H1 (cell line): ENCODE measurements around the gene ZMYND10. TPM values are rescaled to one million over a fixed set of nuclear protein-coding genes. Genes with fewer than 3 reads are reported as not detected.

Experiments used
- CTCF ChIA-PET: fragments of 300-600 bp; sonication (Branson Sonifier 250); formaldehyde crosslinking; loops from one replicate; lab custom pipeline; 2021; ENCODE audit not compliant: partially characterized antibody; lab: Charles Lee
- POLR2A ChIA-PET: fragments of 300-600 bp; sonication (Branson Sonifier 250); formaldehyde crosslinking; loops from one replicate; lab custom pipeline; 2021; ENCODE audit warnings: inconsistent platforms; ENCODE audit not compliant: partially characterized antibody; lab: Charles Lee
- DNase-seq, 2 experiments: peaks; one replicate each; pipeline versions ENCODE4 v3.0.0 to v3.0.0-alpha.2; 2010 to 2022; ENCODE audit warnings: low spot score in 2 of 2, low read depth in 1 of 2, mixed read lengths in 1 of 2
- FAIRE-seq: peaks from 2 replicates; lab custom pipeline; 2011; peaks lifted over from hg19 to GRCh38; lab: Jason Lieb, UNC
- H2AFZ ChIP-seq: 2 replicates; pipeline ENCODE4 v1.8.1; 2012; ENCODE audit warnings: low read length, inconsistent platforms
- H2AK5ac ChIP-seq: 2 replicates; pipeline ENCODE4 v1.6.1; 2013; ENCODE audit warnings: low read depth, low read length
- H2BK120ac ChIP-seq: replicated peaks from 2 replicates; pipeline ENCODE3; 2013; ENCODE audit warnings: low read depth, low read length, inconsistent platforms
- H2BK12ac ChIP-seq: 2 replicates; pipeline ENCODE4 v1.6.1; 2013; ENCODE audit warnings: low read depth, low read length
- H2BK15ac ChIP-seq: 2 replicates; pipeline ENCODE4 v1.6.1; 2013; ENCODE audit warnings: low read length
- H2BK20ac ChIP-seq: 2 replicates; pipeline ENCODE4 v1.6.1; 2013; ENCODE audit warnings: low read length
- H2BK5ac ChIP-seq: 2 replicates; pipeline ENCODE4 v1.6.1; 2013; ENCODE audit warnings: low read depth, low read length
- H3K14ac ChIP-seq: 2 replicates; pipeline ENCODE4 v1.6.1; 2013; ENCODE audit warnings: inconsistent platforms; ENCODE audit not compliant: insufficient read length
- H3K18ac ChIP-seq: 2 replicates; pipeline ENCODE4 v1.6.1; 2013; ENCODE audit warnings: low read length; ENCODE audit errors: extremely low read depth
- H3K23ac ChIP-seq: 2 replicates; pipeline ENCODE4 v1.6.1; 2013; ENCODE audit warnings: inconsistent platforms; ENCODE audit not compliant: insufficient read length
- H3K23me2 ChIP-seq: 2 replicates; pipeline ENCODE4 v1.6.1; 2013; ENCODE audit warnings: low read depth, low read length
- H3K27ac ChIP-seq: 2 replicates; pipeline ENCODE4 v1.6.1; 2011; ENCODE audit warnings: low read depth, low read length, inconsistent platforms
- H3K27me3 ChIP-seq, 4 experiments: replicated peaks in 1 of 4; 1 replicate in 1 of 4; 2 replicates in 3 of 4; pipeline versions ENCODE4 v1.6.1 to v1.8.1; 2011 to 2013; ENCODE audit warnings: low read length in 3 of 4, mild to moderate bottlenecking in 3 of 4, inconsistent platforms in 2 of 4, mixed read lengths in 2 of 4, moderate library complexity in 1 of 4; ENCODE audit not compliant: control insufficient read depth in 3 of 4, insufficient read depth in 3 of 4; ENCODE audit errors: extremely low read depth in 1 of 4
- H3K36me3 ChIP-seq, 4 experiments: 2 replicates each; pipeline versions ENCODE4 v1.6.1 to v1.8.1; 2011 to 2013; ENCODE audit warnings: mild to moderate bottlenecking in 4 of 4, low read length in 3 of 4, moderate library complexity in 2 of 4, control low read depth in 1 of 4, inconsistent platforms in 1 of 4; ENCODE audit not compliant: insufficient read depth in 4 of 4, control insufficient read depth in 2 of 4
- H3K4ac ChIP-seq: replicated peaks from 2 replicates; pipeline ENCODE3; 2013; ENCODE audit warnings: low read length, low read depth, mixed read lengths, inconsistent platforms; ENCODE audit not compliant: insufficient read length
- H3K4me1 ChIP-seq, 4 experiments: replicated peaks in 1 of 4; 1 replicate in 1 of 4; 2 replicates in 3 of 4; pipeline versions ENCODE4 v1.6.1 to v1.8.1; 2011 to 2013; ENCODE audit warnings: low read length in 3 of 4, inconsistent platforms in 2 of 4, mixed read lengths in 1 of 4; ENCODE audit not compliant: insufficient read depth in 4 of 4, control insufficient read depth in 3 of 4
- H3K4me2 ChIP-seq, 2 experiments: 2 replicates each; pipeline versions ENCODE4 v1.6.1 to v1.8.1; 2011 to 2013; ENCODE audit warnings: low read depth in 2 of 2, low read length in 2 of 2, control low read depth in 1 of 2, inconsistent platforms in 1 of 2, mild to moderate bottlenecking in 1 of 2; ENCODE audit not compliant: insufficient read depth in 1 of 2
- H3K4me3 ChIP-seq, 4 experiments: fragments of 200-600, 300-600 bp in 1 of 4; sonication (generic), shearing (Covaris generic), sonication (Bioruptor Twin) in 1 of 4; 2 replicates each; pipeline versions ENCODE4 v1.5.1 to v1.8.1; 2011 to 2016; ENCODE audit warnings: low read length in 4 of 4, low read depth in 3 of 4, control low read depth in 2 of 4, inconsistent platforms in 2 of 4, mild to moderate bottlenecking in 2 of 4, mixed read lengths in 1 of 4, moderate library complexity in 1 of 4; ENCODE audit not compliant: insufficient read depth in 2 of 4; ENCODE audit errors: extremely low read depth in 1 of 4
- H3K56ac ChIP-seq: replicated peaks from 2 replicates; pipeline ENCODE3; 2013; ENCODE audit warnings: low read depth, mild to moderate bottlenecking, mixed read lengths, low read length, inconsistent platforms; ENCODE audit not compliant: insufficient read length
- H3K79me1 ChIP-seq: 2 replicates; pipeline ENCODE4 v1.6.1; 2013; ENCODE audit warnings: low read depth, low read length, control low read depth
- H3K79me2 ChIP-seq, 2 experiments: 2 replicates each; pipeline versions ENCODE4 v1.6.1 to v1.8.1; 2012 to 2013; ENCODE audit warnings: low read length in 2 of 2, mild to moderate bottlenecking in 2 of 2, inconsistent platforms in 1 of 2; ENCODE audit not compliant: insufficient read depth in 2 of 2, control insufficient read depth in 1 of 2
- H3K9ac ChIP-seq, 4 experiments: replicated peaks in 1 of 4; 1 replicate in 1 of 4; 2 replicates in 3 of 4; pipeline versions ENCODE4 v1.6.1 to v1.8.1; 2011 to 2013; ENCODE audit warnings: low read depth in 3 of 4, low read length in 3 of 4, control low read depth in 2 of 4, mild to moderate bottlenecking in 2 of 4, moderate library complexity in 2 of 4, inconsistent platforms in 1 of 4; ENCODE audit errors: extremely low read depth in 1 of 4
- H3K9me3 ChIP-seq, 2 experiments: 2 replicates each; pipeline versions ENCODE4 v1.6.1 to v1.8.1; 2012 to 2013; ENCODE audit warnings: mild to moderate bottlenecking in 2 of 2, moderate library complexity in 2 of 2, control low read depth in 1 of 2, inconsistent platforms in 1 of 2, low read depth in 1 of 2, low read length in 1 of 2, mixed read lengths in 1 of 2; ENCODE audit not compliant: insufficient read depth in 2 of 2
- H4K20me1 ChIP-seq, 2 experiments: replicated peaks in 1 of 2; 2 replicates each; pipeline versions ENCODE3 to v1.8.1; 2011 to 2013; ENCODE audit warnings: inconsistent platforms in 2 of 2, low read length in 2 of 2, mild to moderate bottlenecking in 1 of 2; ENCODE audit not compliant: insufficient read depth in 2 of 2, control insufficient read depth in 1 of 2
- H4K5ac ChIP-seq: 2 replicates; pipeline ENCODE4 v1.6.1; 2013; ENCODE audit warnings: low read length, low read depth, mixed read lengths, inconsistent platforms; ENCODE audit not compliant: insufficient read length
- H4K8ac ChIP-seq: 2 replicates; pipeline ENCODE4 v1.8.0; 2013; ENCODE audit warnings: mild to moderate bottlenecking, moderate library complexity, low read length, inconsistent platforms; ENCODE audit not compliant: insufficient read depth; ENCODE audit errors: extremely low read depth
- H4K91ac ChIP-seq: replicated peaks from 2 replicates; pipeline ENCODE3; 2013; ENCODE audit warnings: low read length, mixed read lengths, inconsistent platforms; ENCODE audit not compliant: insufficient read length
- ASH2L ChIP-seq: fragments of 200-600, 300-600 bp; sonication (generic); IDR thresholded peaks from one replicate; pipeline ENCODE4 v1.7.1; 2017; ENCODE audit warnings: low read length
- EZH2 ChIP-seq: fragments of 200-600 bp; sonication (generic); IDR thresholded peaks from 2 replicates; pipeline ENCODE4 v1.7.1; 2012; ENCODE audit warnings: low read depth, mild to moderate bottlenecking, moderate library complexity, low read length, inconsistent platforms; ENCODE audit not compliant: severe bottlenecking
- WGBS, 2 experiments: shearing (Covaris generic) in 1 of 2; methylation state at CpG; one replicate each; pipeline versions ENCODE4 v1.1.6 to v1.1.7; 2013 to 2015; ENCODE audit warnings: low lambda C conversion rate in 2 of 2, mixed read lengths in 2 of 2, inconsistent platforms in 1 of 2, low coverage in 1 of 2, missing lambda C conversion rate in 1 of 2; ENCODE audit not compliant: insufficient replicate concordance in 2 of 2, insufficient coverage in 1 of 2, insufficient read length in 1 of 2; ENCODE audit errors: extremely low coverage in 1 of 2, missing lambda C conversion rate in 1 of 2; 5-methylcytosine and 5-hydroxymethylcytosine counted together
- polyA plus RNA-seq, 7 experiments: library from polyadenylated mRNA; depleted of rRNA in 3 of 7; stranded (reverse) in 5 of 7; unstranded in 2 of 7; fragments of >200 nt in 5 of 7; fragments of 200-250 nt in 2 of 7; gene quantifications; 1 replicate in 5 of 7; 2 replicates in 1 of 7; 4 replicates in 1 of 7; pipeline versions ENCODE4 v1.2.1 to v1.2.3, GENCODE V29; 2011 to 2013; ENCODE audit warnings: missing spikeins in 2 of 7, mixed read lengths in 2 of 7
- total RNA-seq: library from RNA; stranded (reverse); fragmentation: NEBNext Ultra II Directional; extraction: Animal tissue kit (Norgen Biotek cat#: 25700); gene quantifications from 2 replicates; pipeline ENCODE4 v1.2.1, GENCODE V29; 2021

ZMYND10 gene
- total and polyA plus RNA-seq, 2 of the 8 experiments (the other 6 are each of a cell fraction or from before 2014, with no cell fraction given), result 0.56 to 0.79 TPM

GRCh38 chr3:50341537-50341936 is 4.0 kb downstream of the ZMYND10 start:
- Histone ChIP-seq H4K8ac (no peak overlapping the region; the same call in 1 of the 2 replicates), H4K5ac (no peak overlapping the region), H3K9me3 (no peaks in the 10 kb centered on the region), H3K36me3 (no peaks in the 10 kb centered on the region), H3K4me1 (peaks cover 0 to 19% (median 14%) of the 10 kb centered on the region in 4 experiments; a peak in 5 of 7 replicates), H3K4ac (no peak overlapping the region), H2AK5ac (no peak overlapping the region), H2BK12ac (peak overlapping the region; percentile 68; the same call in 1 of the 2 replicates), H4K91ac (no peak overlapping the region), H3K4me2 (peak overlapping the region; percentile 65 to 87; a peak in 2 of 4 replicates), H3K4me3 (peak overlapping the region in 1 of 4 experiments; percentile 63; a peak in 1 of 8 replicates), H3K9ac (no peak overlapping the region), H2BK15ac (peak overlapping the region; percentile 98), H3K79me2 (peaks cover 0 to 2% of the 10 kb centered on the region in 2 experiments; a peak in 1 of 4 replicates), H3K79me1 (no peaks in the 10 kb centered on the region), H2AFZ (no peak overlapping the region), H3K18ac (peak overlapping the region; percentile 75; the same call in 1 of the 2 replicates), H2BK120ac (no peak overlapping the region), H2BK20ac (no peak overlapping the region), H2BK5ac (no peak overlapping the region), H3K23me2 (peaks cover 21% of the 10 kb centered on the region), H3K56ac (no peak overlapping the region), H3K23ac (no peak overlapping the region), H3K14ac (no peak overlapping the region), H4K20me1 (peaks cover 0 to 4% of the 10 kb centered on the region in 2 experiments), H3K27ac (no peak overlapping the region), H3K27me3 (peaks cover 23 to 68% (median 54%) of the 10 kb centered on the region in 4 experiments)
- WGBS, 2 experiments, result 93% methylated on average over 9 of the region's 9 CpGs; no CpG with 5 or more reads in 1 of the 2 experiments
- TF ChIP-seq ASH2L, result no peak
- TF ChIP-seq EZH2, result no peak
- ChIA-PET POLR2A (interaction anchor here (0.8 to 3.3 kb wide), 4 partner anchors 11 to 19 kb away, joined by 3 to 17 read pairs (median 4); partner anchors contain the start of genes HYAL2 and TUSC2), CTCF (interaction anchor here (0.8 to 10.0 kb wide), 9 partner anchors 9 to 210 kb away, joined by 3 to 84 read pairs (median 3); no protein-coding TSS in a partner anchor)
- no peak for FAIRE-seq
- no peak for DNase-seq
